K562 (cell line): ENCODE results near the gene ITPK1. TPM values are rescaled to one million over a fixed set of nuclear protein-coding genes. Genes with fewer than 3 reads are reported as not detected.

ENCODE experiments used
- ATAC-seq: fragments of 200-7000 bp; cut with Tn5 transposase; 3 replicates; pipeline ENCODE4 v1.9.1; 2020; ENCODE audit warnings: moderate library complexity
- BruUV-seq: library from RNA; stranded (reverse); fragments of 400-500 nt; replicated peaks from 2 replicates; lab custom pipeline; 2021; lab: Mats Ljungman, UMichigan
- CTCF ChIA-PET: fragments of 300-600 bp; formaldehyde crosslinking; extraction: SDS; loops from one replicate; lab custom pipeline; 2021; ENCODE audit warnings: low intra/inter-chr PET ratio; lab: Yijun Ruan, JAX
- POLR2A ChIA-PET: fragments of 300-600, 350-650 bp; sonication (Branson Sonifier 250); formaldehyde crosslinking; extraction: SDS; loops from one replicate; lab custom pipeline; 2021; ENCODE audit warnings: antibody characterized with exemption, inconsistent platforms; lab: Yijun Ruan, JAX
- DNase-seq, 4 experiments: peaks; one replicate each; pipeline versions ENCODE4 v3.0.0 to v3.0.0-alpha.2; 2011 to 2018; ENCODE audit warnings: low spot score in 3 of 4, mixed read lengths in 3 of 4; ENCODE audit errors: extremely low read depth in 1 of 4
- FAIRE-seq: peaks from 2 replicates; lab custom pipeline; 2011; peaks lifted over from hg19 to GRCh38; lab: Jason Lieb, UNC
- H2AFZ ChIP-seq: 2 replicates; pipeline ENCODE4 v1.6.0; 2011; ENCODE audit warnings: low read depth, low read length, control low read depth, inconsistent platforms
- H3K27ac ChIP-seq: fragments of 200-600 bp; 3 replicates; pipeline ENCODE4 v1.8.0; 2011; ENCODE audit warnings: low read depth, mild to moderate bottlenecking, control low read depth, inconsistent platforms, low read length, moderate library complexity, mixed read lengths; ENCODE audit errors: extremely low read depth
- H3K27me3 ChIP-seq, 2 experiments: fragments of 300-600 bp in 1 of 2; 2 replicates in 1 of 2; 3 replicates in 1 of 2; pipeline versions ENCODE4 v1.6.0 to v1.8.0; 2011; ENCODE audit warnings: inconsistent platforms in 2 of 2, low read length in 2 of 2, mild to moderate bottlenecking in 1 of 2, mixed read lengths in 1 of 2, moderate library complexity in 1 of 2; ENCODE audit not compliant: control insufficient read depth in 2 of 2, insufficient read depth in 2 of 2
- H3K36me3 ChIP-seq: fragments of 300-600 bp; 3 replicates; pipeline ENCODE4 v1.8.0; 2011; ENCODE audit warnings: mild to moderate bottlenecking, low read length, inconsistent platforms; ENCODE audit not compliant: control insufficient read depth, insufficient read depth
- H3K4me1 ChIP-seq, 2 experiments: fragments of 200-600 bp in 1 of 2; replicated peaks in 1 of 2; 2 replicates in 1 of 2; 3 replicates in 1 of 2; pipeline versions ENCODE4 v1.5.1 to v1.8.0; 2011; ENCODE audit warnings: inconsistent platforms in 2 of 2, low read length in 2 of 2, mild to moderate bottlenecking in 1 of 2, mixed read lengths in 1 of 2, moderate library complexity in 1 of 2; ENCODE audit not compliant: control insufficient read depth in 2 of 2, insufficient read depth in 2 of 2
- H3K4me2 ChIP-seq: 2 replicates; pipeline ENCODE4 v1.6.1; 2011; ENCODE audit warnings: low read length, control low read depth, inconsistent platforms, mixed read lengths; ENCODE audit not compliant: insufficient read depth
- H3K4me3 ChIP-seq: fragments of 200-600 bp; sonication (generic), shearing (Covaris generic); 2 replicates; pipeline ENCODE4 v1.5.1; 2016; ENCODE audit warnings: control low read depth, inconsistent platforms
- H3K79me2 ChIP-seq: fragments of 200-600 bp; 3 replicates; pipeline ENCODE4 v1.8.0; 2011; ENCODE audit warnings: low read length, inconsistent platforms; ENCODE audit not compliant: control insufficient read depth, insufficient read depth
- H3K9ac ChIP-seq, 2 experiments: 2 replicates each; pipeline versions ENCODE4 v1.6.0 to v1.6.1; 2011; ENCODE audit warnings: low read depth in 2 of 2, low read length in 2 of 2, control low read depth in 1 of 2, inconsistent platforms in 1 of 2, mild to moderate bottlenecking in 1 of 2, mixed read lengths in 1 of 2; ENCODE audit not compliant: insufficient read depth in 1 of 2
- H3K9me1 ChIP-seq: one replicate; pipeline ENCODE4 v1.6.0; 2011; ENCODE audit warnings: inconsistent platforms, mild to moderate bottlenecking, low read length, moderate library complexity; ENCODE audit not compliant: control insufficient read depth, insufficient read depth
- H3K9me3 ChIP-seq: replicated peaks from 2 replicates; pipeline ENCODE4 v1.5.1; 2011; ENCODE audit warnings: low read depth, low read length, inconsistent platforms; ENCODE audit not compliant: control insufficient read depth, insufficient read depth
- H4K20me1 ChIP-seq: replicated peaks from 2 replicates; pipeline ENCODE4 v1.6.1; 2011; ENCODE audit warnings: low read length, inconsistent platforms, mixed read lengths; ENCODE audit not compliant: control insufficient read depth, insufficient read depth
- ARID2 ChIP-seq: fragments of 450-650 bp; IDR thresholded peaks from 2 replicates; pipeline ENCODE4 v1.6.1; 2017; ENCODE audit warnings: antibody characterized with exemption, mild to moderate bottlenecking
- ATF1 ChIP-seq, 2 experiments: fragments of 450-650 bp in 1 of 2; IDR thresholded peaks; 2 replicates each; pipeline ENCODE4 v1.6.1; 2016; ENCODE audit warnings: missing compliant biosample characterization in 1 of 2, missing genetic modification characterization in 1 of 2
- CBX2 ChIP-seq: fragments of 200-600 bp; sonication (generic); IDR thresholded peaks from one replicate; pipeline ENCODE4 v1.6.1; 2012; ENCODE audit warnings: mild to moderate bottlenecking, low read length, inconsistent platforms; ENCODE audit not compliant: insufficient read depth, poor library complexity, severe bottlenecking
- CHD4 ChIP-seq: fragments of 200-600 bp; sonication (generic); IDR thresholded peaks from 3 replicates; pipeline ENCODE4 v1.6.1; 2012; ENCODE audit warnings: low read depth, mild to moderate bottlenecking, mixed read lengths, low read length, inconsistent platforms; ENCODE audit not compliant: insufficient read depth, insufficient replicate concordance, poor library complexity, severe bottlenecking
- HDAC2 ChIP-seq: fragments of 450-650 bp; IDR thresholded peaks from 2 replicates; pipeline ENCODE4 v1.6.1; 2016; ENCODE audit warnings: mild to moderate bottlenecking
- HDAC8 ChIP-seq: fragments of 450-650 bp; IDR thresholded peaks from 2 replicates; pipeline ENCODE4 v1.6.1; 2016; ENCODE audit warnings: mild to moderate bottlenecking, missing genetic modification characterization, moderate library complexity, missing compliant biosample characterization
- KDM4B ChIP-seq, 2 experiments: fragments of 450-650 bp in 1 of 2; sonication (generic) in 1 of 2; IDR thresholded peaks; 2 replicates each; pipeline ENCODE4 v1.6.1; 2016 to 2017; ENCODE audit warnings: borderline replicate concordance in 2 of 2, antibody characterized with exemption in 1 of 2, low read depth in 1 of 2, mild to moderate bottlenecking in 1 of 2
- KLF6 ChIP-seq: fragments of 250-450 bp; sonication (Bioruptor Pico); IDR thresholded peaks from 2 replicates; pipeline ENCODE4 v1.4.0; 2020; ENCODE audit warnings: mild to moderate bottlenecking, moderate library complexity, borderline replicate concordance
- MCM5 ChIP-seq: fragments of 450-650 bp; IDR thresholded peaks from 2 replicates; pipeline ENCODE4 v1.6.1; 2016; ENCODE audit warnings: low read depth
- MTA2 ChIP-seq: fragments of 450-650 bp; IDR thresholded peaks from 2 replicates; pipeline ENCODE4 v1.6.1; 2016; ENCODE audit warnings: low read depth
- NFE2L1 ChIP-seq: fragments of 450-650 bp; IDR thresholded peaks from 2 replicates; pipeline ENCODE4 v1.6.1; 2016; ENCODE audit warnings: missing genetic modification characterization, low read depth, mild to moderate bottlenecking, missing compliant biosample characterization, moderate library complexity, borderline replicate concordance
- NR4A1 ChIP-seq, 2 experiments: fragments of 250-450 bp in 1 of 2; fragments of 450-650 bp in 1 of 2; sonication (Bioruptor Pico) in 1 of 2; IDR thresholded peaks; 2 replicates each; pipeline versions ENCODE4 v1.4.0 to v1.6.1; 2016 to 2020; ENCODE audit warnings: mild to moderate bottlenecking in 2 of 2, missing compliant biosample characterization in 1 of 2, missing genetic modification characterization in 1 of 2, moderate library complexity in 1 of 2
- PHF21A ChIP-seq: fragments of 450-650 bp; IDR thresholded peaks from 2 replicates; pipeline ENCODE4 v1.6.1; 2017; ENCODE audit warnings: low read depth, borderline replicate concordance
- SMAD2 ChIP-seq: fragments of 150-350 bp; IDR thresholded peaks from 2 replicates; pipeline ENCODE4 v1.6.1; 2014; ENCODE audit warnings: low read depth, mild to moderate bottlenecking, low read length
- ZC3H11A ChIP-seq: IDR thresholded peaks from 2 replicates; pipeline ENCODE4 v1.6.1; 2012; ENCODE audit warnings: low read depth, low read length, improper control_type of control experiment
- ZKSCAN3 ChIP-seq: fragments of 250-450 bp; sonication (Bioruptor Pico); IDR thresholded peaks from 2 replicates; pipeline ENCODE4 v1.4.0; 2020
- ZNF212 ChIP-seq: fragments of 450-650 bp; formaldehyde crosslinking; IDR thresholded peaks from 2 replicates; pipeline ENCODE4 v1.4.0; 2020; ENCODE audit warnings: mild to moderate bottlenecking
- ZNF23 ChIP-seq: fragments of 250-450 bp; sonication (Bioruptor Pico); IDR thresholded peaks from 2 replicates; pipeline ENCODE4 v1.4.0; 2020; ENCODE audit warnings: mild to moderate bottlenecking
- ZNF408 ChIP-seq: fragments of 250-450 bp; sonication (Bioruptor Pico); IDR thresholded peaks from 2 replicates; pipeline ENCODE4 v1.4.0; 2020; ENCODE audit warnings: low read depth, mild to moderate bottlenecking, moderate library complexity
- WGBS: fragments of 100-300 bp; shearing (Covaris generic); methylation state at CpG from one replicate; pipeline ENCODE4 v1.1.6; 2016; ENCODE audit warnings: low coverage, mixed read lengths; ENCODE audit not compliant: insufficient coverage; ENCODE audit errors: missing lambda C conversion rate; 5-methylcytosine and 5-hydroxymethylcytosine counted together
- in situ Hi-C: fragments of 300-500 bp; cut with MboI; formaldehyde crosslinking; loops from 4 replicates; pipeline ENCODE4 v1.15.0; 2018; ENCODE audit warnings: inconsistent platforms, mixed read lengths
- intact Hi-C: fragments of 100-400 bp; cut with micrococcal nuclease; formaldehyde crosslinking; loops from 2 replicates; pipeline ENCODE4 v1.14.2; 2022
- polyA plus RNA-seq, 8 experiments: library from polyadenylated mRNA; depleted of rRNA in 4 of 8; stranded (reverse) in 5 of 8; unstranded in 3 of 8; fragments of >200 nt; fragmentation: Nextera tagmentation in 2 of 8; fragmentation: Illumina TruSeq in 1 of 8; extraction: Ambion mirVana in 2 of 8; extraction: Trizol in 1 of 8; gene quantifications; 2 replicates each; pipeline versions ENCODE4 v1.2.1 to v1.2.3, GENCODE V29; 2011 to 2014; ENCODE audit warnings: inconsistent platforms in 1 of 8, missing spikeins in 1 of 8
- total RNA-seq, 7 experiments: library from RNA; depleted of rRNA in 6 of 7; stranded (reverse); fragments of >200 nt in 6 of 7; fragmentation: Illumina TruSeq in 2 of 7; extraction: Trizol in 2 of 7; gene quantifications; 2 replicates each; pipeline versions ENCODE4 v1.2.1 to v1.2.3, GENCODE V29; 2011 to 2021; ENCODE audit warnings: low replicate concordance in 1 of 7
- TF ChIP-seq, protein P1 (sequence below): sonication (generic); formaldehyde crosslinking; IDR thresholded peaks from 2 replicates; pipeline ENCODE4 v1.8.0; 2022; ENCODE audit warnings: missing genetic modification reagents, mild to moderate bottlenecking, borderline replicate concordance

Gene ITPK1
- total and polyA plus RNA-seq, 9 of the 15 experiments (the other 6 are each of a cell fraction or from before 2014, with no cell fraction given) = 1.2 to 39.2 (median 23.0) TPM

DNA sequence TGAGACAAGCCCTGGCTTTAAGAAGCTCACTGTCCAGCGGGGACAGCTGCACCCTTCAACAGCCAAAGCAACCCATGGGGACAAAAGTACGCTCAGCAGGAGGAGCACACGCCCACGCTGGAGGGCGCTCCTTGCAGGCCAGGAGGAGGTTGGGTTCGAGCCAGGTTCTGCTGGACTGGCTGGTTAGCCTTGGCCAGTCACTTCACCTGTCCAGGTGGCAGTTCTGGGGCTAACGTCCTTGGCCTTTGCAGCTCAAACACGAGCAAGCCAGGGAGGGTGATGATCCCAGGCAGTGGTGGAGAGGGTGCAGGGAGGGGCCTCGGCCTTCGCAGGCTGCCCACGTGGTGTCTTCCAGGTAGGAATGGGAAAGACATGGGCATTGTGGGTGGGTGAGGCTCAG is 179.6 kb downstream of the ITPK1 start:
- no peak overlapping the region for H3K27ac ChIP-seq
- ChIA-PET CTCF (no interaction called here), POLR2A (no interaction called here)
- intact Hi-C loops (no loop called here), in situ Hi-C loops (no loop called here)
- H3K79me2 ChIP-seq = no peaks in the 10 kb centered on the region
- 0 out of 4 replicates have a peak overlapping the region, but pooled peaks of 1 of the 2 experiments have one; percentile 35 for H3K9ac ChIP-seq
- no TSS peak for BruUV-seq
- DNase-seq (no peak), FAIRE-seq (no peak), ATAC-seq (no peak)
- no peaks in the 10 kb centered on the region for H3K27me3 ChIP-seq
- H3K4me1 ChIP-seq = peaks cover 0 to 7% of the 10 kb centered on the region in 2 experiments; a peak in 2 of 5 replicates
- TF ChIP-seq ZNF23 (CRISPR knock-in tag) = no peak
- no peak for TF ChIP-seq ZNF212 (CRISPR knock-in tag)
- no peak for TF ChIP-seq HDAC8 (tag)
- no peak for TF ChIP-seq SMAD2
- no peak for TF ChIP-seq ARID2
- no peak for TF ChIP-seq ATF1 (CRISPR knock-in tag; IDR thresholded peaks at IDR 0.05)
- no peak for TF ChIP-seq ATF1 (tag; IDR thresholded peaks at IDR 0.05)
- TF ChIP-seq KDM4B (IDR thresholded peaks at IDR 0.05; ENCODE audit: borderline replicate concordance in 2 of 2, low read depth in 1 of 2) = no peak
- TF ChIP-seq MTA2 = no peak
- no peak for TF ChIP-seq ZKSCAN3 (CRISPR knock-in tag)
- TF ChIP-seq, protein P1, sequence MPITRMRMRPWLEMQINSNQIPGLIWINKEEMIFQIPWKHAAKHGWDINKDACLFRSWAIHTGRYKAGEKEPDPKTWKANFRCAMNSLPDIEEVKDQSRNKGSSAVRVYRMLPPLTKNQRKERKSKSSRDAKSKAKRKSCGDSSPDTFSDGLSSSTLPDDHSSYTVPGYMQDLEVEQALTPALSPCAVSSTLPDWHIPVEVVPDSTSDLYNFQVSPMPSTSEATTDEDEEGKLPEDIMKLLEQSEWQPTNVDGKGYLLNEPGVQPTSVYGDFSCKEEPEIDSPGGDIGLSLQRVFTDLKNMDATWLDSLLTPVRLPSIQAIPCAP = no peak
- no peak for TF ChIP-seq NFE2L1 (tag)
- TF ChIP-seq CBX2 = no peak
- TF ChIP-seq KLF6 (CRISPR knock-in tag) = no peak
- no peak for TF ChIP-seq PHF21A
- no peak for TF ChIP-seq HDAC2
- TF ChIP-seq ZNF408 (CRISPR knock-in tag) = no peak
- TF ChIP-seq ZC3H11A = no peak
- no peak for TF ChIP-seq CHD4
- no peak for TF ChIP-seq NR4A1 (CRISPR knock-in tag; IDR thresholded peaks at IDR 0.05)
- TF ChIP-seq NR4A1 (tag; IDR thresholded peaks at IDR 0.05) = no peak
- TF ChIP-seq MCM5 = no peak
- no peak overlapping the region for H2AFZ ChIP-seq
- H3K4me2 ChIP-seq = no peak overlapping the region
- no peaks in the 10 kb centered on the region for H3K9me1 ChIP-seq
- H3K9me3 ChIP-seq = no peaks in the 10 kb centered on the region
- H3K36me3 ChIP-seq = no peaks in the 10 kb centered on the region
- H4K20me1 ChIP-seq = no peaks in the 10 kb centered on the region; the same call in 1 of the 2 replicates
- 72% methylated on average over 8 of the region's 11 CpGs for WGBS
- H3K4me3 ChIP-seq = no peak overlapping the region
